ENCODE measurements around the gene SSRP1.

SSRP1 gene

DNA sequence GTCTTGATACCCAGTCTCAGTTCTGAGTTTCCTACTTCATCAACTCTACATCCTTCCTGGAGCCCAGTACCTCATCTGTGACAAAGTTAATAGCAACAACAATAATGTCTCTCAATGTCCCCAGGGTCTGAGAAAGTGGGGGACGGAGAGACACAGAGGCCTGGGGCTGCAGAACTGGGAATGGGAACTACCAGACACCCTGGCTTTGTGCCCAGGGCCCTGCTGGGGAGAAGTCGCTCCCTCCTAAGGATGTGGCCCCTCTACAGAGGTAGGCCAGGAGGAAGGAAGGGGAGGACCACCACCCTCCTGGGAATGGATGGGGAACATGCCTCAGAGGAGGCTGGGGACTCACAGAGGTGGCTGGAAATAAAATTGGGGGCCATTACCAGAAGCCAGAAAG, 39.8 kb upstream of the SSRP1 start:
- H3K27ac ChIP-seq = no peak overlapping the region
- TF ChIP-seq ZFX (IDR thresholded peaks at IDR 0.05; ENCODE audit: borderline replicate concordance) = no peak
- TF ChIP-seq, protein P1, sequence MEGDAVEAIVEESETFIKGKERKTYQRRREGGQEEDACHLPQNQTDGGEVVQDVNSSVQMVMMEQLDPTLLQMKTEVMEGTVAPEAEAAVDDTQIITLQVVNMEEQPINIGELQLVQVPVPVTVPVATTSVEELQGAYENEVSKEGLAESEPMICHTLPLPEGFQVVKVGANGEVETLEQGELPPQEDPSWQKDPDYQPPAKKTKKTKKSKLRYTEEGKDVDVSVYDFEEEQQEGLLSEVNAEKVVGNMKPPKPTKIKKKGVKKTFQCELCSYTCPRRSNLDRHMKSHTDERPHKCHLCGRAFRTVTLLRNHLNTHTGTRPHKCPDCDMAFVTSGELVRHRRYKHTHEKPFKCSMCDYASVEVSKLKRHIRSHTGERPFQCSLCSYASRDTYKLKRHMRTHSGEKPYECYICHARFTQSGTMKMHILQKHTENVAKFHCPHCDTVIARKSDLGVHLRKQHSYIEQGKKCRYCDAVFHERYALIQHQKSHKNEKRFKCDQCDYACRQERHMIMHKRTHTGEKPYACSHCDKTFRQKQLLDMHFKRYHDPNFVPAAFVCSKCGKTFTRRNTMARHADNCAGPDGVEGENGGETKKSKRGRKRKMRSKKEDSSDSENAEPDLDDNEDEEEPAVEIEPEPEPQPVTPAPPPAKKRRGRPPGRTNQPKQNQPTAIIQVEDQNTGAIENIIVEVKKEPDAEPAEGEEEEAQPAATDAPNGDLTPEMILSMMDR (IDR thresholded peaks at IDR 0.05) = no peak

DNA sequence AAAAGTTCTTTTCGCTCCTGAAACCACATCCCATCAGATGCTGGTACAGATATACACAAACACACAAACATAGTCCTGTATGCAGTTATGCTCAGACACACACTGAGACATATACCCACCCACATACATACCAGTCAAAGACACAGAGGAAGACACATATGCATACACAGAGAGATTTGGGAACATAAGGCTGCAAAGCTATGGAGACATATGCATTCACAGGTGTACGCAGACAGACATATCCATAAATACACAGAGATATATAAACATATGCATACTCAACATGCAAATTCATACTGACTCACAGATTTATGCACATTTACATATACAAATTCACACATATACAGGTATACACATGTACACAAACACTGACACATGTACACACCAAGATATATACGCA, 39.3 kb upstream of the SSRP1 start:
- H3K27ac ChIP-seq = no peak overlapping the region
- TF ChIP-seq ZFX (IDR thresholded peaks at IDR 0.05; ENCODE audit: borderline replicate concordance) = no peak
- TF ChIP-seq, protein P1 (IDR thresholded peaks at IDR 0.05) = no peak

DNA sequence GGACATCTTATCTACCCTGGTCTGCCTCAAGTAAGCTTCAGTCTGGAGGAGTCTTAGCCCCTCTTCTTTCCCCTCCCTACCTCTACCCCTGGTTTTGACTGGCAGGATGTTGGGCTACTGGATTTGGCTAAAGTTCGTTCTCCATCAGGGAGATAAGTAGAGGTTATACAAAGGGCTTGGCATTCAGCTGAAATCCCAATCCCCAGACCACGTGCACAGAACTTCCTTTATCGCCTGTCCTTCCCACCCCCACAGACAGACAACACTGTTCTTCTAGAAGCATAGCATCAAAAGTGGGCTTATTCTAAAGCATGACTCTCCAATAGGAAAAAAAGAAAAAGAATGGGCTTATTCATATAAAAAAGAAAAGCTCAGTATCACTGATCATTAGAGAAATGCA, 37.5 kb upstream of the SSRP1 start:
- H3K27ac ChIP-seq = no peak overlapping the region
- no peak for TF ChIP-seq ZFX (IDR thresholded peaks at IDR 0.05; ENCODE audit: borderline replicate concordance)
- TF ChIP-seq, protein P1 (IDR thresholded peaks at IDR 0.05) = no peak

DNA sequence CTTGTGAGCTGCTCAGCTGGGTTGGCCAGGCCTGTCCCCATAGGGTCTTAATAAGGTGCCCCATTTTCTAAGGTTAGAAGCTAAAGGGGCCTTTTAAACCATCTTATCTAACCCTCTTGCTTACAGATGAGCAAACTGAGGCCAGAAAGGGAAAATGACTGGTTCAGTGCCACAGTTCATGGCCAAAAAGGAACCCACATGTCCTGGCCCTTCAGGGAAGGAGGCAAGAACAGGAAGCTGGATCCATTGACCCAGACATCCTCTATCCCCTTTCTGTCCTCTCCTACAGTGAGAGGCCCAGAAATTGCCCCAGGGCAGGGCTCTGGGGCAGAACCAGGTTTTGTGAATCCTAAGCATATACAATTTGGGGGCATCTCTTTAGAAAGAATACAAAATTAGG, 35.2 kb upstream of the SSRP1 start:
- H3K27ac ChIP-seq = no peak overlapping the region
- TF ChIP-seq, protein P1 (IDR thresholded peaks at IDR 0.05) = no peak
- no peak for TF ChIP-seq ZFX (IDR thresholded peaks at IDR 0.05; ENCODE audit: borderline replicate concordance)

DNA sequence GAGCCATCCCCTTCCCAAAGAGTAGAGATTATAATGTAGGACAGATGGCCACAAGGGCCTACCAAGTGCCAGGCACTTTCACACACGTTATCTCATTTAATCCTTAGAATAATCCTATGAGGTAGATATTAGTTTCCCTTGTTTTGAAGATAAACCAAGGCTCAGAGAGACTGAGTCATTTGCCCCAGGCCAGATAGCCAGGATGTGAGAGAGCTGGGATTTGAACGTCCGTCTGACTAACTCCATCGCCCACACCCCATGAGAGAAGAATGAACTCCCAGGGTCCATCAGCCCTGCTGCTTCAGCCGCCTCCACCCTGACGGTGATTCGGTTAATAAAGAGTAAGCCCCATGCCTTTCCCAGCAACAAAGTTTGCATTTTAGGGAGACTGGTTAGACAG, 34.6 kb upstream of the SSRP1 start:
- TF ChIP-seq ZFX (IDR thresholded peaks at IDR 0.05; ENCODE audit: borderline replicate concordance) = no peak
- TF ChIP-seq, protein P1 (IDR thresholded peaks at IDR 0.05) = no peak

DNA sequence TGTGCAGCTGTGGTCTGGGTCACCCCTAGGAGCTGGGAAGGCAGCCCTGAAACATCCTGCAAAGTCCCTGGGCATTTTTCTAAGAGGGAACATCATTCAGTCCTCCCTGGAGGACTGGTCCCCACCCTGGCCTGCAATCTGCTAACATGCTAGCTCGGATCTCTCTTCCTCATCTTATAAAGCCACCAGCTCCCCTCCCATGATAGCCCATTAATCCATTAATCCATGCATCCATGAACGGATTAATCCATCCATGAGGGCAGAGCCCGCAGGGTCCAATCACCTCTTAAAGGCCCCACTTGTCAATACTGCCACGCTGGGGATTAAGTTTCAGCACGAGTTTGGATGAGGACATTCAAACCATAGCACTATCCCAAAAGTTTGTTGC, 33.1 kb upstream of the SSRP1 start:
- TF ChIP-seq, protein P1 (IDR thresholded peaks at IDR 0.05) = no peak
- no peak for TF ChIP-seq ZFX (IDR thresholded peaks at IDR 0.05; ENCODE audit: borderline replicate concordance)
- no peak overlapping the region for H3K27ac ChIP-seq

More for the DNA sequence above, 34.6 kb upstream of the SSRP1 start:
- H3K27ac ChIP-seq = no peak overlapping the region

DNA sequence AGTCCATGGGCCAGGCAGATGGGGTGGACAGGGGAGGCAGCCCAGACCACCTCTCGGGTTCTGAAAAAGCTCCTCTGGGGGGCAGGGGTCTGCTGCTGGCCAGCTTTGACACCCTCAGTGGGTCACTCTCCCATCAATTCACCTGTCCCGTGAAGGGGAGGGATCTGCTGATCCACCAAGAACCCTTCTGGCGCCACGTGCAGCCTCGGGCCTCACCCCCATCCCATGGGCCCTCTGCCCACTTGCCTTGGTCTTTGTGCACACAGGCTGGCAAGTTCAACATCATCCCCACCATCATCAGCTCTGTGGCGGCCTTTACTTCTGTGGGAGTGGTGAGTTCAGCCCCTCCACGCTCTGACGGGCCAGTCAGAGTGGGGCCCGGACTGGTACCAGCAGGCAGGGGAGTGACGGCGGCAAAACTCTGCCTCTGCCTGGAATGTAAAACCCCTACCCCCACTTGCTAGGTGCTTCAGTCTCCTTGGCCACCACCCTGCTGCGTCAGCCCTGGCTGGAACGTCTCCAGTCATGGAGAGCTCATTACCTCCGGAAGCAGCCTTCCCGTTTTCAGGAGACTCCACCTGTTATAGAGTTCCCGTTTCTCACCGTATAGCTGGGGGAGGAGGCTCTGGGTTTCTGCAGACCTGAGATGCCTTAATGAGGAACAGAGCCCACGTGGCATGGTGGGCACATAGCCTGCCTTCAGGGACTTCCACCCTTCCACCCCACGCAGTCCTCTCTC, 32.6 kb upstream of the SSRP1 start:
- TF ChIP-seq ZFX (IDR thresholded peaks at IDR 0.05; ENCODE audit: borderline replicate concordance) = no peak
- TF ChIP-seq, protein P1 (IDR thresholded peaks at IDR 0.05) = no peak
- no peak overlapping the region for H3K27ac ChIP-seq

Data from 22Rv1 (cell line).